ENCODE data around the gene OR5H2. TPM values are rescaled to one million over a fixed set of nuclear protein-coding genes. Genes with fewer than 3 reads are reported as not detected.

Gene OR5H2
- total RNA-seq, 1 donor: not detected

- peak; percentile 10 to 51 (median 33) for DNase-seq (ENCODE audit: low read depth in 2 of 3, low spot score in 2 of 3)
These were observed 47.3 kb downstream of the OR5H2 start for GRCh38 chr3:98329392-98330124.

GRCh38 chr3:98331329-98331728 lies 49.0 kb downstream of the OR5H2 start:
- no peak for DNase-seq (ENCODE audit: low read depth in 2 of 3, low spot score in 2 of 3)

Other genes starting within 250 kb of the OR5H2 start
- not detected for gene GABRR3, start 247.2 kb upstream of the OR5H2 start, total RNA-seq
- not detected for gene OR5AC2, start 195.3 kb upstream of the OR5H2 start, total RNA-seq
- gene OR5H1, start 151.8 kb upstream of the OR5H2 start, total RNA-seq: under 0.01 TPM
- gene OR5H14, start 135.0 kb upstream of the OR5H2 start, total RNA-seq: not detected
- gene OR5H15, start 115.8 kb upstream of the OR5H2 start, total RNA-seq: not detected
- not detected for gene OR5H6, start 18.3 kb upstream of the OR5H2 start, total RNA-seq
- gene OR5K4, start 71.3 kb downstream of the OR5H2 start, total RNA-seq: not detected
- gene OR5K3, start 108.2 kb downstream of the OR5H2 start, total RNA-seq: not detected
- not detected for gene OR5K1, start 180.7 kb downstream of the OR5H2 start, total RNA-seq
- not detected for gene OR5K2, start 215.2 kb downstream of the OR5H2 start, total RNA-seq
- gene CLDND1, start 240.4 kb downstream of the OR5H2 start, total RNA-seq: 64.6 TPM
- gene GPR15, start 249.5 kb downstream of the OR5H2 start, total RNA-seq: not detected

All from hematopoietic multipotent progenitor cell (in vitro differentiated cells).